SK-N-SH treated with all-trans-retinoic acid at 6 μM for 48 hours (cell line): ENCODE data around the gene CCDC85C.

Experiments
- ATAC-seq: fragments of 200-7000 bp; cut with Tn5 transposase; 3 replicates; pipeline ENCODE4 v1.9.1; 2020; ENCODE audit warnings: mild to moderate bottlenecking, moderate library complexity
- ARNTL ChIP-seq: fragments of 450-650 bp; formaldehyde crosslinking; IDR thresholded peaks from 2 replicates; pipeline ENCODE4 v1.5.0; 2020; ENCODE audit warnings: low read depth, mild to moderate bottlenecking, moderate library complexity, borderline replicate concordance
- CSDC2 ChIP-seq: fragments of 250-450 bp; sonication (Bioruptor Pico); IDR thresholded peaks from 2 replicates; pipeline ENCODE4 v1.5.0; 2020; ENCODE audit warnings: mild to moderate bottlenecking, moderate library complexity
- ISL1 ChIP-seq: fragments of 250-450 bp; sonication (Bioruptor Pico); IDR thresholded peaks from 2 replicates; pipeline ENCODE4 v2.1.2; 2022; ENCODE audit warnings: mild to moderate bottlenecking, moderate library complexity
- OSR1 ChIP-seq: fragments of 250-450 bp; sonication (Bioruptor Pico); IDR thresholded peaks from 2 replicates; pipeline ENCODE4 v1.8.0; 2022; ENCODE audit warnings: moderate library complexity, mild to moderate bottlenecking, inconsistent platforms
- PPARA ChIP-seq: fragments of 250-450 bp; sonication (Bioruptor Pico); IDR thresholded peaks from 2 replicates; pipeline ENCODE4 v1.5.0; 2020; ENCODE audit warnings: mild to moderate bottlenecking, borderline replicate concordance
- SNAI2 ChIP-seq: fragments of 250-450 bp; sonication (Bioruptor Pico); IDR thresholded peaks from 2 replicates; pipeline ENCODE4 v1.5.0; 2020; ENCODE audit warnings: mild to moderate bottlenecking, moderate library complexity
- TOX ChIP-seq: fragments of 250-450 bp; sonication (Bioruptor Pico); IDR thresholded peaks from 2 replicates; pipeline ENCODE4 v1.8.0; 2021; ENCODE audit warnings: mild to moderate bottlenecking, moderate library complexity, borderline replicate concordance
- ZC3H10 ChIP-seq: fragments of 250-450 bp; sonication (Bioruptor Pico); IDR thresholded peaks from 2 replicates; pipeline ENCODE4 v1.5.1; 2021; ENCODE audit warnings: mild to moderate bottlenecking, moderate library complexity
- ZFP3 ChIP-seq: fragments of 250-450 bp; sonication (Bioruptor Pico); IDR thresholded peaks from 2 replicates; pipeline ENCODE4 v1.5.0; 2020; ENCODE audit warnings: mild to moderate bottlenecking, moderate library complexity
- ZFP30 ChIP-seq: fragments of 450-650 bp; formaldehyde crosslinking; IDR thresholded peaks from 2 replicates; pipeline ENCODE4 v1.5.0; 2022; ENCODE audit warnings: mild to moderate bottlenecking, moderate library complexity
- ZNF565 ChIP-seq: fragments of 450-650 bp; formaldehyde crosslinking; conservative IDR thresholded peaks from 2 replicates; pipeline ENCODE4 v1.5.0; 2020; ENCODE audit warnings: low read depth, mild to moderate bottlenecking, moderate library complexity
- ZNF70 ChIP-seq: fragments of 450-650 bp; formaldehyde crosslinking; IDR thresholded peaks from 2 replicates; pipeline ENCODE4 v1.5.0; 2020; ENCODE audit warnings: mild to moderate bottlenecking, moderate library complexity
- ZNF8 ChIP-seq: fragments of 450-650 bp; formaldehyde crosslinking; IDR thresholded peaks from 2 replicates; pipeline ENCODE4 v1.5.0; 2020; ENCODE audit warnings: mild to moderate bottlenecking, moderate library complexity
- TF ChIP-seq, protein P1 (sequence below): fragments of 250-450 bp; sonication (Bioruptor Pico); IDR thresholded peaks from 2 replicates; pipeline ENCODE4 v1.5.1; 2021; ENCODE audit warnings: mild to moderate bottlenecking, moderate library complexity
- TF ChIP-seq, protein P2 (sequence below): fragments of 250-450 bp; sonication (Bioruptor Pico); IDR thresholded peaks from 2 replicates; pipeline ENCODE4 v1.5.1; 2020; ENCODE audit warnings: low read depth, mild to moderate bottlenecking, moderate library complexity
- TF ChIP-seq, protein P3 (sequence below): fragments of 250-450 bp; sonication (Bioruptor Pico); IDR thresholded peaks from 2 replicates; pipeline ENCODE4 v1.8.0; 2021; ENCODE audit warnings: low read depth, mild to moderate bottlenecking, moderate library complexity, borderline replicate concordance
- TF ChIP-seq, protein P4 (sequence below): fragments of 250-450 bp; sonication (Bioruptor Pico); IDR thresholded peaks from 2 replicates; pipeline ENCODE4 v1.5.0; 2020; ENCODE audit warnings: mild to moderate bottlenecking, moderate library complexity
- TF ChIP-seq, protein P5 (sequence below): fragments of 250-450 bp; sonication (Bioruptor Pico); IDR thresholded peaks from 2 replicates; pipeline ENCODE4 v1.8.0; 2020; ENCODE audit warnings: mild to moderate bottlenecking, moderate library complexity, borderline replicate concordance

CCDC85C gene

DNA sequence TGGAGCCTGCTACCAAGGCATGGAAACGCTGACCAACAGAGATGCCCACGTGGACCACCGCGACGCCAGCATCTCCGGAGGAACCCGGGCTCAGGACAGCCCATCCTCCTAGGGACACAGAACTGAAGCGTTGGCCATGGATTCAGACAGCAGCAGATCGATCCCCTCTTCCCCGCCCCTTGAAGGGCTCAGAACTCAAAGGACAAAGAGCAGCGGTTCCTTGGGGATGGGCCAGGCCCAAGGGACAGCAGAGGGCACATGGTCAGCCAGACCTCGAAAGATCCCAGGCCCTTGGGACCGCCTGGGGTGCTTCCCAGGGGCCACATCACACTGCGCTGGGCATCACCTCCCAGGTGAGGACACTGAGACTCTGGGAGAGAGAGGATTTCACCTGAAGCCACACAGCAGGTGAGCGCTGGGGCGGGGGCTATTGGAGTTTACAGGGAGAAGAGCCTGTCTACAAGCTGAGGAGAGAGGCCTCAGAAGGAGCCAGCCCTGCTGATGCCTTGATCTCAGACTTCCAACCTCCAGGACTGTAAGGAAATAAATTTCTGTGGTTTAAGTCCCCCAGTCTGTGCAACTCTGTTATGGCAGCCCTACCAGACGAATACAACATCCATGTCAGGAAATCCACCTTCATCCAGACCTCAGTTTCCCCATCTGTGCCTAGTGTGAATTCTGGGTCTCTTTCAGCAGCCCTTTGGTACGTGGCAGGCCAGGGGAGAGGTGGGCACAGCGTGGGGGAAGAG is 73.4 kb downstream of the CCDC85C start:
- ATAC-seq, result no peak
- TF ChIP-seq, protein P1, sequence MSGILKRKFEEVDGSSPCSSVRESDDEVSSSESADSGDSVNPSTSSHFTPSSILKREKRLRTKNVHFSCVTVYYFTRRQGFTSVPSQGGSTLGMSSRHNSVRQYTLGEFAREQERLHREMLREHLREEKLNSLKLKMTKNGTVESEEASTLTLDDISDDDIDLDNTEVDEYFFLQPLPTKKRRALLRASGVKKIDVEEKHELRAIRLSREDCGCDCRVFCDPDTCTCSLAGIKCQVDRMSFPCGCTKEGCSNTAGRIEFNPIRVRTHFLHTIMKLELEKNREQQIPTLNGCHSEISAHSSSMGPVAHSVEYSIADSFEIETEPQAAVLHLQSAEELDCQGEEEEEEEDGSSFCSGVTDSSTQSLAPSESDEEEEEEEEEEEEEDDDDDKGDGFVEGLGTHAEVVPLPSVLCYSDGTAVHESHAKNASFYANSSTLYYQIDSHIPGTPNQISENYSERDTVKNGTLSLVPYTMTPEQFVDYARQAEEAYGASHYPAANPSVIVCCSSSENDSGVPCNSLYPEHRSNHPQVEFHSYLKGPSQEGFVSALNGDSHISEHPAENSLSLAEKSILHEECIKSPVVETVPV, result no peak
- no peak for TF ChIP-seq ZNF8 (CRISPR knock-in tag)

DNA sequence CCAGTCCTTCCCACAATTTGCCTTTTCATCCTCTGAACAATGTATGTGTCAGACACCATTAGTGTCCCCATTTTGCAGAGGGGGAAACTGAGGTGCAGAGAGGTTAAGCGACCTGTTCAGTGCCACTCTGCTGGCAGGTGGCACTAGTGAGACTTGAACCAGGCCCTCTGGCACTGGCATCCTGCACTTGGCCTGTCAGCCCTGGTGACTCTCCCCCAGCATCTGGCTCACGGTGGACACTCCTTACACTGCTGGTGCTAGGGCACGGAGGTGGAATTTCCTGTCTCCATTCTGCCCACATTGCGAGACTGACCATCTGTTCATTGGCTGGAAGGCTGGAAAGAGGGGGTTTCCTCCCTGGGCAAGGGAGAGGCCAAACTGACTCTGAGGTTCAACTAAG is 74.1 kb downstream of the CCDC85C start:
- ATAC-seq, result peak; percentile 36
- TF ChIP-seq CSDC2 (CRISPR knock-in tag) (no peak), SNAI2 (no peak)

DNA sequence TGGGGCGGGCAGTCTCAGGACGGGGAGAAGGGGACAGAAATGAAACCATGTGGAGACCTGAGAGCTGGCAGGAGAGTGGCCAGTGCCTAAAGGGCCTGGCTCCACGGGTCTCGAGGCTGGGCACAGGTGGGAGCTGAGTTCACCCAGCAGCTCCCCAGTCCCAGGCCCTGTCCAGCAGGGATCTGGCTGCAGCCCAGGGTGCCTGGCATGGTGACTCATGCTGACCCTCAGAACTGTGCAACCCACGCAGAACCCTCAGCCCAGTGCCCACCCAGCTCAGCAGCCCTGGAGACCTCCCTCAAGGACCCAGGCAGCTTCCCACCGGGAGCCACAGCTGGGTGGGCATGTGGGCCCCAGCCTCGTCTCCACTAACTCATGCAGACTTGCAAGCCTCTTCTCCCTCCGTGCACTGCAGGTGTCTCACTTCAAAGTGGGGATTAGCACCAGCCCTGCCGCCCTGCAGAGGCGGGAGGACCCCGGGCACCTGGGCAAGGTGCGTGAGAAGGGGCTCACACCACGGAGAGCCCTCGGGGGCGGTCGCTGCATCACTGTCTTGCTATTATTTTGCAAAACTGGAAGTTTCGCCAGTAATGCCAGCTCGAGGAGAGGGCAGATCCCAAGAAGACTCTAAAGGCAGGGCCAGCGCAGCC is 76.5 kb downstream of the CCDC85C start:
- ATAC-seq, result no peak
- TF ChIP-seq ZNF70 (CRISPR knock-in tag), result no peak
- TF ChIP-seq ZC3H10 (CRISPR knock-in tag), result no peak
- TF ChIP-seq OSR1 (CRISPR knock-in tag), result no peak
- no peak for TF ChIP-seq ZNF565 (CRISPR knock-in tag)
- no peak for TF ChIP-seq SNAI2
- TF ChIP-seq, protein P2, sequence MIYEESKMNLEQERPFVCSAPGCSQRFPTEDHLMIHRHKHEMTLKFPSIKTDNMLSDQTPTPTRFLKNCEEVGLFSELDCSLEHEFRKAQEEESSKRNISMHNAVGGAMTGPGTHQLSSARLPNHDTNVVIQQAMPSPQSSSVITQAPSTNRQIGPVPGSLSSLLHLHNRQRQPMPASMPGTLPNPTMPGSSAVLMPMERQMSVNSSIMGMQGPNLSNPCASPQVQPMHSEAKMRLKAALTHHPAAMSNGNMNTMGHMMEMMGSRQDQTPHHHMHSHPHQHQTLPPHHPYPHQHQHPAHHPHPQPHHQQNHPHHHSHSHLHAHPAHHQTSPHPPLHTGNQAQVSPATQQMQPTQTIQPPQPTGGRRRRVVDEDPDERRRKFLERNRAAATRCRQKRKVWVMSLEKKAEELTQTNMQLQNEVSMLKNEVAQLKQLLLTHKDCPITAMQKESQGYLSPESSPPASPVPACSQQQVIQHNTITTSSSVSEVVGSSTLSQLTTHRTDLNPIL (CRISPR knock-in tag), result no peak
- no peak for TF ChIP-seq ISL1 (CRISPR knock-in tag)
- TF ChIP-seq PPARA (CRISPR knock-in tag), result no peak

DNA sequence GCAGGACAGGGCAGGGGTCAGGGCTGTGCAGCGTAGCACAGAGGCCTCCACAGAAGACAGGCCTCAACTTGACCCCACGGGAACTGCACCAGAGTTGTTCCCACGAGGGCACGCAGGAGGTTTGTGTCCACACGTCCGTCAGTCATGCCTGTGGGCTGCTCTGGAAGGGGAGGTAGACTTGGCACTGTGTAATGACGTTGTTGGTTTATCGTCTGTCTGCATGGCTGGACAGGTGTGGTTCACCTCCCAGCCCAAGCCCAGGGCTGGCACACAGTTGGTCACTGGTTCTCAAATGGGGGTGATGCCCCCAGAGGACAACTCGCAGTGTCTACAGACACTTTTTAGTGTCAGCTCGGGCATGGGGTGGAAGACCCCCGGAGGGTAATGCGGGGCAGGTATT is 77.0 kb downstream of the CCDC85C start:
- no peak for TF ChIP-seq ZC3H10 (CRISPR knock-in tag)
- no peak for TF ChIP-seq OSR1 (CRISPR knock-in tag)
- TF ChIP-seq, protein P2 (CRISPR knock-in tag), result no peak
- TF ChIP-seq, protein P1, result no peak
- TF ChIP-seq ISL1 (CRISPR knock-in tag), result no peak
- TF ChIP-seq ZNF565 (CRISPR knock-in tag), result no peak
- TF ChIP-seq ZFP30, result no peak
- no peak for TF ChIP-seq ZNF70 (CRISPR knock-in tag)
- TF ChIP-seq TOX (CRISPR knock-in tag), result no peak
- TF ChIP-seq ZFP3 (CRISPR knock-in tag), result no peak
- no peak for TF ChIP-seq ARNTL (CRISPR knock-in tag)
- TF ChIP-seq, protein P3, sequence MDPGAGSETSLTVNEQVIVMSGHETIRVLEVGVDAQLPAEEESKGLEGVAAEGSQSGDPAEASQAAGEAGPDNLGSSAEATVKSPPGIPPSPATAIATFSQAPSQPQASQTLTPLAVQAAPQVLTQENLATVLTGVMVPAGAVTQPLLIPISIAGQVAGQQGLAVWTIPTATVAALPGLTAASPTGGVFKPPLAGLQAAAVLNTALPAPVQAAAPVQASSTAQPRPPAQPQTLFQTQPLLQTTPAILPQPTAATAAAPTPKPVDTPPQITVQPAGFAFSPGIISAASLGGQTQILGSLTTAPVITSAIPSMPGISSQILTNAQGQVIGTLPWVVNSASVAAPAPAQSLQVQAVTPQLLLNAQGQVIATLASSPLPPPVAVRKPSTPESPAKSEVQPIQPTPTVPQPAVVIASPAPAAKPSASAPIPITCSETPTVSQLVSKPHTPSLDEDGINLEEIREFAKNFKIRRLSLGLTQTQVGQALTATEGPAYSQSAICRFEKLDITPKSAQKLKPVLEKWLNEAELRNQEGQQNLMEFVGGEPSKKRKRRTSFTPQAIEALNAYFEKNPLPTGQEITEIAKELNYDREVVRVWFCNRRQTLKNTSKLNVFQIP (CRISPR knock-in tag), result no peak
- TF ChIP-seq, protein P4, sequence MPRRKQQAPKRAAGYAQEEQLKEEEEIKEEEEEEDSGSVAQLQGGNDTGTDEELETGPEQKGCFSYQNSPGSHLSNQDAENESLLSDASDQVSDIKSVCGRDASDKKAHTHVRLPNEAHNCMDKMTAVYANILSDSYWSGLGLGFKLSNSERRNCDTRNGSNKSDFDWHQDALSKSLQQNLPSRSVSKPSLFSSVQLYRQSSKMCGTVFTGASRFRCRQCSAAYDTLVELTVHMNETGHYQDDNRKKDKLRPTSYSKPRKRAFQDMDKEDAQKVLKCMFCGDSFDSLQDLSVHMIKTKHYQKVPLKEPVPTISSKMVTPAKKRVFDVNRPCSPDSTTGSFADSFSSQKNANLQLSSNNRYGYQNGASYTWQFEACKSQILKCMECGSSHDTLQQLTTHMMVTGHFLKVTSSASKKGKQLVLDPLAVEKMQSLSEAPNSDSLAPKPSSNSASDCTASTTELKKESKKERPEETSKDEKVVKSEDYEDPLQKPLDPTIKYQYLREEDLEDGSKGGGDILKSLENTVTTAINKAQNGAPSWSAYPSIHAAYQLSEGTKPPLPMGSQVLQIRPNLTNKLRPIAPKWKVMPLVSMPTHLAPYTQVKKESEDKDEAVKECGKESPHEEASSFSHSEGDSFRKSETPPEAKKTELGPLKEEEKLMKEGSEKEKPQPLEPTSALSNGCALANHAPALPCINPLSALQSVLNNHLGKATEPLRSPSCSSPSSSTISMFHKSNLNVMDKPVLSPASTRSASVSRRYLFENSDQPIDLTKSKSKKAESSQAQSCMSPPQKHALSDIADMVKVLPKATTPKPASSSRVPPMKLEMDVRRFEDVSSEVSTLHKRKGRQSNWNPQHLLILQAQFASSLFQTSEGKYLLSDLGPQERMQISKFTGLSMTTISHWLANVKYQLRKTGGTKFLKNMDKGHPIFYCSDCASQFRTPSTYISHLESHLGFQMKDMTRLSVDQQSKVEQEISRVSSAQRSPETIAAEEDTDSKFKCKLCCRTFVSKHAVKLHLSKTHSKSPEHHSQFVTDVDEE (CRISPR knock-in tag), result no peak
- TF ChIP-seq SNAI2, result no peak
- TF ChIP-seq, protein P5, sequence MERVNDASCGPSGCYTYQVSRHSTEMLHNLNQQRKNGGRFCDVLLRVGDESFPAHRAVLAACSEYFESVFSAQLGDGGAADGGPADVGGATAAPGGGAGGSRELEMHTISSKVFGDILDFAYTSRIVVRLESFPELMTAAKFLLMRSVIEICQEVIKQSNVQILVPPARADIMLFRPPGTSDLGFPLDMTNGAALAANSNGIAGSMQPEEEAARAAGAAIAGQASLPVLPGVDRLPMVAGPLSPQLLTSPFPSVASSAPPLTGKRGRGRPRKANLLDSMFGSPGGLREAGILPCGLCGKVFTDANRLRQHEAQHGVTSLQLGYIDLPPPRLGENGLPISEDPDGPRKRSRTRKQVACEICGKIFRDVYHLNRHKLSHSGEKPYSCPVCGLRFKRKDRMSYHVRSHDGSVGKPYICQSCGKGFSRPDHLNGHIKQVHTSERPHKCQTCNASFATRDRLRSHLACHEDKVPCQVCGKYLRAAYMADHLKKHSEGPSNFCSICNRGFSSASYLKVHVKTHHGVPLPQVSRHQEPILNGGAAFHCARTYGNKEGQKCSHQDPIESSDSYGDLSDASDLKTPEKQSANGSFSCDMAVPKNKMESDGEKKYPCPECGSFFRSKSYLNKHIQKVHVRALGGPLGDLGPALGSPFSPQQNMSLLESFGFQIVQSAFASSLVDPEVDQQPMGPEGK (CRISPR knock-in tag), result no peak
- TF ChIP-seq, all 23 proteins: peak for 0

More for the DNA sequence above, 77.0 kb downstream of the CCDC85C start:
- ATAC-seq, result no peak
